ENCODE data around the gene LRRN2. TPM values are rescaled to one million over a fixed set of nuclear protein-coding genes. Genes with fewer than 3 reads are reported as not detected.

The LRRN2 gene
- total and polyA plus RNA-seq, 2 of the 8 experiments (the other 6 are each of a cell fraction or from before 2014, with no cell fraction given): 1.8 to 2.3 TPM

DNA sequence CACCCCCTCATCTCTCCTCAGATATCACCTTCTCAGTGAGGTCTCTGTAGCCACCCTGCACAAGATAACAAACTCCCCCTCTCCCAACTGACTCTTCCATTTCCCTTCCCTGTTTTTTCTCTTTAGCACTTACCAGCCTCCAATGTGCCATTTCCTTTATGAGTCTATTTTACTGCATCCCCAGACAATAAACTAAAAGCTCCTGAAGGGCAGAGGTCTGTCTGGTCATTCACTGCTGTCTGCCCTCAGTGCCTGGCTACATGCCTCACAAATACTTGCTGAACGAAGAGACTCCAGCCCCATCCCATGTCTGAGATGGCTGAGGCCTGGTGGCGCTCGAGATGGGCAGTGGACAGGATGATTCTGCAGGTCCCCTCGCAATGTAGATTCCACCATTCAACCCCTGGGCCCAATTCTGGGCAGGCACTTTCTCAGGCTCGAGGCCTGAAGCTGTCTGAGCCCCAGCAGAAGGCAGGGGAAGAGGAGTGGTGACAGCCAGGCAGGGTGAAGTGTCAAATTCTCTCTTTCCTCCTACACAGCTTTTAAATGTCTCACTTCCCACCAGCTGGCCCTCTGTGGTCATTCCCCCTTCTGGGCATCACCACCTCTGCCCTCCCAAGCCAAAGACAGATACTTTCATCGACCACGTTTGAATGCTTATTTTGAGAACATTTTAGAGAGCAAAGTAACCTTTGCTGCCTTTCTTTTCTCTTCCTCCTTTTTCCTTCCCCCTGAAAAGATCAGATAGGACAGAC lies 6.6 kb downstream of the LRRN2 start:
- H4K8ac ChIP-seq (ENCODE audit: extremely low read depth, insufficient read depth, low read length): no peak overlapping the region
- H3K4ac ChIP-seq (replicated peaks; ENCODE audit: insufficient read length, low read depth, low read length): no peak overlapping the region
- no peak overlapping the region for H3K4me3 ChIP-seq (ENCODE audit: extremely low read depth in 1 of 4, insufficient read depth in 2 of 4, low read depth in 3 of 4, low read length in 4 of 4)
- peaks cover 0 to 2% of the 10 kb centered on the region in 2 experiments for H4K20me1 ChIP-seq (replicated peaks in 1 of 2; ENCODE audit: control insufficient read depth in 1 of 2, insufficient read depth in 2 of 2, low read length in 2 of 2)
- no peaks in the 10 kb centered on the region for H3K36me3 ChIP-seq (ENCODE audit: control insufficient read depth in 2 of 4, insufficient read depth in 4 of 4, low read length in 3 of 4)
- no peaks in the 10 kb centered on the region for H3K23me2 ChIP-seq (ENCODE audit: low read depth, low read length)
- H3K23ac ChIP-seq (ENCODE audit: insufficient read length): no peak overlapping the region
- TF ChIP-seq, protein P1, sequence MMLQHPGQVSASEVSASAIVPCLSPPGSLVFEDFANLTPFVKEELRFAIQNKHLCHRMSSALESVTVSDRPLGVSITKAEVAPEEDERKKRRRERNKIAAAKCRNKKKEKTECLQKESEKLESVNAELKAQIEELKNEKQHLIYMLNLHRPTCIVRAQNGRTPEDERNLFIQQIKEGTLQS (IDR thresholded peaks at IDR 0.05; ENCODE audit: insufficient read depth, low read depth, low read length): no peak
- TF ChIP-seq HDAC6 (IDR thresholded peaks at IDR 0.05; ENCODE audit: low read depth, low read length) (no peak), JUND (IDR thresholded peaks at IDR 0.05; ENCODE audit: low read length) (no peak), SP1 (IDR thresholded peaks at IDR 0.05; ENCODE audit: low read depth, low read length) (no peak)
- no peak overlapping the region for H4K91ac ChIP-seq (replicated peaks; ENCODE audit: insufficient read length, low read length)
- H3K27ac ChIP-seq (ENCODE audit: low read depth, low read length): no peak overlapping the region
- H2AK5ac ChIP-seq (ENCODE audit: low read depth, low read length): no peak overlapping the region
- H3K56ac ChIP-seq (replicated peaks; ENCODE audit: insufficient read length, low read depth, low read length): no peak overlapping the region
- H2BK20ac ChIP-seq (ENCODE audit: low read length): no peak overlapping the region
- WGBS, 2 experiments (ENCODE audit: extremely low coverage in 1 of 2, insufficient coverage in 1 of 2, insufficient read length in 1 of 2, insufficient replicate concordance in 2 of 2, low coverage in 1 of 2, low lambda C conversion rate in 2 of 2, missing lambda C conversion rate in 1 of 2): 89% methylated on average over 7 of the region's 7 CpGs; no CpG with 5 or more reads in 1 of the 2 experiments
- DNase-seq (ENCODE audit: low read depth in 1 of 2, low spot score in 2 of 2): no peak
- H2AFZ ChIP-seq (ENCODE audit: low read length): no peak overlapping the region
- no peak overlapping the region for H2BK12ac ChIP-seq (ENCODE audit: low read depth, low read length)
- H2BK15ac ChIP-seq (ENCODE audit: low read length): no peak overlapping the region
- ChIA-PET POLR2A (ENCODE audit: partially characterized antibody) (interaction anchor here (0.6 to 1.9 kb wide), 3 partner anchors 8 to 55 kb away, joined by 3 to 4 read pairs (median 3); no protein-coding TSS in a partner anchor), CTCF (ENCODE audit: partially characterized antibody) (interaction anchor here (0.7 to 3.3 kb wide), 8 partner anchors 10 to 128 kb away, joined by 3 to 19 read pairs (median 5); no protein-coding TSS in a partner anchor)
- FAIRE-seq: no peak
- peaks cover 0 to 7% (median 4%) of the 10 kb centered on the region in 4 experiments; a peak in 3 of 7 replicates for H3K4me1 ChIP-seq (replicated peaks in 1 of 4; ENCODE audit: control insufficient read depth in 3 of 4, insufficient read depth in 4 of 4, low read length in 3 of 4)
- no peak overlapping the region for H4K5ac ChIP-seq (ENCODE audit: insufficient read length, low read depth, low read length)
- H3K4me2 ChIP-seq (ENCODE audit: insufficient read depth in 1 of 2, low read depth in 2 of 2, low read length in 2 of 2): no peak overlapping the region
- H3K27me3 ChIP-seq (replicated peaks in 1 of 4; ENCODE audit: control insufficient read depth in 3 of 4, extremely low read depth in 1 of 4, insufficient read depth in 3 of 4, low read length in 3 of 4): peaks cover 0 to 10% (median 8%) of the 10 kb centered on the region in 4 experiments; a peak in 5 of 7 replicates
- no peak overlapping the region for H3K14ac ChIP-seq (ENCODE audit: insufficient read length)
- H3K18ac ChIP-seq (ENCODE audit: extremely low read depth, low read length): no peak overlapping the region
- no peak overlapping the region for H3K9ac ChIP-seq (replicated peaks in 1 of 4; ENCODE audit: extremely low read depth in 1 of 4, low read depth in 3 of 4, low read length in 3 of 4)
- no peak overlapping the region for H2BK120ac ChIP-seq (replicated peaks; ENCODE audit: low read depth, low read length)
- H2BK5ac ChIP-seq (ENCODE audit: low read depth, low read length): no peak overlapping the region
- no peaks in the 10 kb centered on the region for H3K9me3 ChIP-seq (ENCODE audit: insufficient read depth in 2 of 2, low read depth in 1 of 2, low read length in 1 of 2)
- H3K79me1 ChIP-seq (ENCODE audit: low read depth, low read length): no peaks in the 10 kb centered on the region
- no peaks in the 10 kb centered on the region for H3K79me2 ChIP-seq (ENCODE audit: control insufficient read depth in 1 of 2, insufficient read depth in 2 of 2, low read length in 2 of 2)
